ENCODE measurements around the gene HOMEZ. TPM values are rescaled to one million over a fixed set of nuclear protein-coding genes. Genes with fewer than 3 reads are reported as not detected.
"Not testable (repeated sequence)": the region's sequence is repeated elsewhere in the genome, so short reads cannot be mapped to it uniquely, and the experiment has no call there.

Gene HOMEZ
- total RNA-seq, 2 donors from 2014 or later = 11.8 to 12.6 TPM

- no peaks in the 10 kb centered on the region for H3K9me3 Mint-ChIP-seq
- peaks cover 26% of the 10 kb centered on the region for H3K4me1 Mint-ChIP-seq (ENCODE audit: low read depth)
- H3K36me3 Mint-ChIP-seq (ENCODE audit: insufficient read depth in 2 of 2) = peaks cover 2% of the 10 kb centered on the region in 2 donors
- peak overlapping the region; percentile 94 to 97 for H3K4me3 Mint-ChIP-seq
- DNase-seq = no peak
- ATAC-seq (replicated peaks in 1 of 2) = no peak
- H3K27me3 Mint-ChIP-seq (ENCODE audit: low read depth) = no peaks in the 10 kb centered on the region
- H3K27ac Mint-ChIP-seq = peak overlapping the region; percentile 94
Measured at GRCh38 chr14:23284654-23285529, 1.0 kb downstream of the HOMEZ start.

GRCh38 chr14:23281247-23281646 lies 4.7 kb downstream of the HOMEZ start:
- DNase-seq (no peak), ATAC-seq (replicated peaks in 1 of 2) (no peak)
- H3K4me1 Mint-ChIP-seq (ENCODE audit: low read depth) = peaks cover 21% of the 10 kb centered on the region
- no peaks in the 10 kb centered on the region for H3K27me3 Mint-ChIP-seq (ENCODE audit: low read depth)
- H3K9me3 Mint-ChIP-seq = no peaks in the 10 kb centered on the region
- no peak overlapping the region for H3K27ac Mint-ChIP-seq
- no peak overlapping the region for H3K4me3 Mint-ChIP-seq
- H3K36me3 Mint-ChIP-seq (ENCODE audit: insufficient read depth in 2 of 2) = peaks cover 2% of the 10 kb centered on the region in 2 donors

GRCh38 chr14:23277928-23278327 lies 8.0 kb downstream of the HOMEZ start:
- not testable (repeated sequence) for H3K27me3 Mint-ChIP-seq (ENCODE audit: low read depth); H3K27ac Mint-ChIP-seq; H3K36me3 Mint-ChIP-seq (ENCODE audit: insufficient read depth in 2 of 2); H3K4me3 Mint-ChIP-seq; H3K4me1 Mint-ChIP-seq (ENCODE audit: low read depth); H3K9me3 Mint-ChIP-seq; DNase-seq; ATAC-seq (replicated peaks in 1 of 2)

GRCh38 chr14:23277189-23277588 lies 8.7 kb downstream of the HOMEZ start:
- Mint-ChIP-seq H3K4me3 (no peak overlapping the region), H3K27me3 (ENCODE audit: low read depth) (no peaks in the 10 kb centered on the region), H3K27ac (no peak overlapping the region), H3K9me3 (no peaks in the 10 kb centered on the region), H3K4me1 (ENCODE audit: low read depth) (peaks cover 5% of the 10 kb centered on the region), H3K36me3 (ENCODE audit: insufficient read depth in 2 of 2) (peaks cover 0 to 3% of the 10 kb centered on the region in 2 donors)
- no peak for ATAC-seq (replicated peaks in 1 of 2)
- DNase-seq = no peak

GRCh38 chr14:23275412-23275811 lies 10.5 kb downstream of the HOMEZ start:
- peaks cover 5% of the 10 kb centered on the region for H3K4me1 Mint-ChIP-seq (ENCODE audit: low read depth)
- no peaks in the 10 kb centered on the region for H3K9me3 Mint-ChIP-seq
- no peak overlapping the region for H3K27ac Mint-ChIP-seq
- DNase-seq (no peak), ATAC-seq (replicated peaks in 1 of 2) (no peak)
- peaks cover 0 to 3% of the 10 kb centered on the region in 2 donors for H3K36me3 Mint-ChIP-seq (ENCODE audit: insufficient read depth in 2 of 2)
- H3K27me3 Mint-ChIP-seq (ENCODE audit: low read depth) = no peaks in the 10 kb centered on the region
- no peak overlapping the region for H3K4me3 Mint-ChIP-seq

- Mint-ChIP-seq H3K9me3 (no peaks in the 10 kb centered on the region), H3K4me3 (no peak overlapping the region), H3K36me3 (ENCODE audit: insufficient read depth in 2 of 2) (no peaks in the 10 kb centered on the region), H3K4me1 (ENCODE audit: low read depth) (no peaks in the 10 kb centered on the region), H3K27ac (no peak overlapping the region), H3K27me3 (ENCODE audit: low read depth) (peaks cover 10% of the 10 kb centered on the region)
- ATAC-seq (replicated peaks in 1 of 2) (no peak), DNase-seq (no peak)
Measured at GRCh38 chr14:23269193-23269592, 16.7 kb downstream of the HOMEZ start.

- H3K4me1 Mint-ChIP-seq (ENCODE audit: low read depth); ATAC-seq (replicated peaks in 1 of 2); H3K4me3 Mint-ChIP-seq; DNase-seq; H3K36me3 Mint-ChIP-seq (ENCODE audit: insufficient read depth in 2 of 2); H3K9me3 Mint-ChIP-seq; H3K27ac Mint-ChIP-seq: not testable (repeated sequence)
- H3K27me3 Mint-ChIP-seq (ENCODE audit: low read depth) = peaks cover 50% of the 10 kb centered on the region
Measured at GRCh38 chr14:23260849-23261248, 25.1 kb downstream of the HOMEZ start.

GRCh38 chr14:23259426-23259825 lies 26.5 kb downstream of the HOMEZ start:
- H3K4me1 Mint-ChIP-seq (ENCODE audit: low read depth) = no peaks in the 10 kb centered on the region
- H3K36me3 Mint-ChIP-seq (ENCODE audit: insufficient read depth in 2 of 2) = no peaks in the 10 kb centered on the region
- ATAC-seq (replicated peaks in 1 of 2) (no peak), DNase-seq (no peak)
- H3K27me3 Mint-ChIP-seq (ENCODE audit: low read depth) = peaks cover 43% of the 10 kb centered on the region
- no peak overlapping the region for H3K27ac Mint-ChIP-seq
- H3K4me3 Mint-ChIP-seq = no peak overlapping the region
- H3K9me3 Mint-ChIP-seq = no peaks in the 10 kb centered on the region

GRCh38 chr14:23258256-23258655 lies 27.7 kb downstream of the HOMEZ start:
- no peak for ATAC-seq (replicated peaks in 1 of 2)
- Mint-ChIP-seq H3K36me3 (ENCODE audit: insufficient read depth in 2 of 2) (no peaks in the 10 kb centered on the region), H3K4me3 (no peak overlapping the region), H3K9me3 (no peaks in the 10 kb centered on the region), H3K27me3 (ENCODE audit: low read depth) (peaks cover 44% of the 10 kb centered on the region), H3K27ac (no peak overlapping the region), H3K4me1 (ENCODE audit: low read depth) (no peaks in the 10 kb centered on the region)
- no peak for DNase-seq

GRCh38 chr14:23252420-23253333 lies 33.3 kb downstream of the HOMEZ start:
- H3K4me3 Mint-ChIP-seq = no peak overlapping the region
- no peaks in the 10 kb centered on the region for H3K36me3 Mint-ChIP-seq (ENCODE audit: insufficient read depth in 2 of 2)
- ATAC-seq (replicated peaks in 1 of 2) (no peak), DNase-seq (no peak)
- H3K9me3 Mint-ChIP-seq = no peaks in the 10 kb centered on the region
- no peak overlapping the region for H3K27ac Mint-ChIP-seq
- H3K4me1 Mint-ChIP-seq (ENCODE audit: low read depth) = no peaks in the 10 kb centered on the region
- H3K27me3 Mint-ChIP-seq (ENCODE audit: low read depth) = peaks cover 21% of the 10 kb centered on the region

- H3K4me3 Mint-ChIP-seq = no peak overlapping the region
- H3K27me3 Mint-ChIP-seq (ENCODE audit: low read depth) = peaks cover 21% of the 10 kb centered on the region
- H3K36me3 Mint-ChIP-seq (ENCODE audit: insufficient read depth in 2 of 2) = no peaks in the 10 kb centered on the region
- no peak overlapping the region for H3K27ac Mint-ChIP-seq
- ATAC-seq (replicated peaks in 1 of 2) (no peak), DNase-seq (no peak)
- no peaks in the 10 kb centered on the region for H3K9me3 Mint-ChIP-seq
- no peaks in the 10 kb centered on the region for H3K4me1 Mint-ChIP-seq (ENCODE audit: low read depth)
Measured at GRCh38 chr14:23252006-23252405, 33.9 kb downstream of the HOMEZ start.

GRCh38 chr14:23249824-23250223 lies 36.1 kb downstream of the HOMEZ start:
- peaks cover 21% of the 10 kb centered on the region for H3K27me3 Mint-ChIP-seq (ENCODE audit: low read depth)
- H3K36me3 Mint-ChIP-seq (ENCODE audit: insufficient read depth in 2 of 2) = no peaks in the 10 kb centered on the region
- no peaks in the 10 kb centered on the region for H3K9me3 Mint-ChIP-seq
- ATAC-seq (replicated peaks in 1 of 2) (no peak), DNase-seq (no peak)
- no peak overlapping the region for H3K27ac Mint-ChIP-seq
- H3K4me1 Mint-ChIP-seq (ENCODE audit: low read depth) = no peaks in the 10 kb centered on the region
- H3K4me3 Mint-ChIP-seq = no peak overlapping the region

- H3K36me3 Mint-ChIP-seq (ENCODE audit: insufficient read depth in 2 of 2) = no peaks in the 10 kb centered on the region
- H3K4me1 Mint-ChIP-seq (ENCODE audit: low read depth) = no peaks in the 10 kb centered on the region
- H3K27ac Mint-ChIP-seq = no peak overlapping the region
- ATAC-seq (replicated peaks in 1 of 2) (no peak), DNase-seq (no peak)
- no peak overlapping the region for H3K4me3 Mint-ChIP-seq
- no peaks in the 10 kb centered on the region for H3K9me3 Mint-ChIP-seq
- peaks cover 19% of the 10 kb centered on the region for H3K27me3 Mint-ChIP-seq (ENCODE audit: low read depth)
Measured at GRCh38 chr14:23248601-23249000, 37.3 kb downstream of the HOMEZ start.
